AG04450 (cell line): Measurements from ENCODE around the gene RAPGEF2. TPM values are rescaled to one million over a fixed set of nuclear protein-coding genes. Genes with fewer than 3 reads are reported as not detected.

ENCODE experiments used
- CTCF ChIA-PET: fragments of 300-600, 350-600 bp; formaldehyde crosslinking; extraction: SDS; loops from one replicate; lab custom pipeline; 2022; ENCODE audit warnings: antibody characterized with exemption, inconsistent platforms; lab: Charles Lee
- POLR2A ChIA-PET: fragments of 350-600 bp; formaldehyde crosslinking; extraction: SDS; loops from one replicate; lab custom pipeline; 2021; ENCODE audit warnings: antibody characterized with exemption, inconsistent platforms; lab: Yijun Ruan, JAX
- DNase-seq: peaks from one replicate; pipeline ENCODE4 v3.0.0-alpha.2; 2011; ENCODE audit warnings: low read depth, low spot score
- H3K27ac ChIP-seq: one replicate; pipeline ENCODE4 v1.5.1; 2012; ENCODE audit warnings: low read depth, low read length, control low read depth
- H3K27me3 ChIP-seq: one replicate; pipeline ENCODE4 v1.6.0; 2012; ENCODE audit warnings: low read length; ENCODE audit not compliant: control insufficient read depth, insufficient read depth
- H3K4me3 ChIP-seq: 2 replicates; pipeline ENCODE4 v1.5.1; 2011; ENCODE audit warnings: mild to moderate bottlenecking, low read depth, low read length, control low read depth
- H3K9me3 ChIP-seq: 2 replicates; pipeline ENCODE4 v1.5.1; 2012; ENCODE audit warnings: low read length; ENCODE audit not compliant: control insufficient read depth, insufficient read depth
- CTCF ChIP-seq: IDR thresholded peaks from 2 replicates; pipeline ENCODE4 v1.5.1; 2011; ENCODE audit warnings: low read depth, low read length, control low read depth, inconsistent platforms
- polyA plus RNA-seq: library from polyadenylated mRNA; depleted of rRNA; stranded (reverse); fragments of >200 nt; gene quantifications from 2 replicates; pipeline ENCODE4 v1.2.3, GENCODE V29; 2011

RAPGEF2 gene
- polyA plus RNA-seq, 1 experiment = 51.5 TPM

DNA sequence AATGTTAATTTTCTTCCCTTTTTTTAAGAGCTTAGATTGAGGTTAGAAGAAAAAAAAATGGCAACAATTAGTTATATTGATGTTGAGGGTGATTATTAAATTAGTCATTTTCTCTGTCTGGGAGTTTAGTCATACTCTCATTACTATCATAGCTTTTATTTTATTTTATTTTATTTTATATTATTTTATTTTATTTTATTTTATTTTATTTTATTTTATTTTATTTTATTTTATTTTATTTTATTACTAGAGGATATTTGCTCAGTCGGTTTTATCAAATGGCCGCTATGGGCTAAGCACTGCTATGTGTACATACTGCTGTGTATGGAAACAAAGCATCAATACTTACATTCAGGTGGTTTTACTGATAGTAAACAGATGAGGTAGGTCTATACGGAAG is 239.5 kb downstream of the RAPGEF2 start:
- Histone ChIP-seq H3K27ac (no peak overlapping the region), H3K9me3 (no peaks in the 10 kb centered on the region; the same call in 1 of the 2 replicates), H3K27me3 (no peaks in the 10 kb centered on the region), H3K4me3 (no peak overlapping the region)
- no peak for DNase-seq
- CTCF ChIA-PET = interaction anchor here (0.6 kb wide), 1 partner anchor 619 kb away, joined by 3 read pairs; no protein-coding TSS in a partner anchor
- TF ChIP-seq CTCF = no peak
- POLR2A ChIA-PET = no interaction called here

- no peak overlapping the region for H3K4me3 ChIP-seq
- no peaks in the 10 kb centered on the region; the same call in 1 of the 2 replicates for H3K9me3 ChIP-seq
- ChIA-PET CTCF (interaction anchor here (0.8 kb wide), 1 partner anchor 41 kb away, joined by 3 read pairs; no protein-coding TSS in a partner anchor), POLR2A (no interaction called here)
- H3K27me3 ChIP-seq = no peaks in the 10 kb centered on the region
- DNase-seq = no peak
- TF ChIP-seq CTCF = no peak
- H3K27ac ChIP-seq = no peak overlapping the region
These were observed 240.2 kb downstream of the RAPGEF2 start for GRCh38 chr4:159343116-159343515.

GRCh38 chr4:159344877-159345276 is 242.0 kb downstream of the RAPGEF2 start:
- Histone ChIP-seq H3K9me3 (no peaks in the 10 kb centered on the region; the same call in 1 of the 2 replicates), H3K27ac (no peak overlapping the region), H3K27me3 (no peaks in the 10 kb centered on the region), H3K4me3 (no peak overlapping the region)
- DNase-seq = no peak
- no peak for TF ChIP-seq CTCF
- ChIA-PET POLR2A (no interaction called here), CTCF (no interaction called here)

DNA sequence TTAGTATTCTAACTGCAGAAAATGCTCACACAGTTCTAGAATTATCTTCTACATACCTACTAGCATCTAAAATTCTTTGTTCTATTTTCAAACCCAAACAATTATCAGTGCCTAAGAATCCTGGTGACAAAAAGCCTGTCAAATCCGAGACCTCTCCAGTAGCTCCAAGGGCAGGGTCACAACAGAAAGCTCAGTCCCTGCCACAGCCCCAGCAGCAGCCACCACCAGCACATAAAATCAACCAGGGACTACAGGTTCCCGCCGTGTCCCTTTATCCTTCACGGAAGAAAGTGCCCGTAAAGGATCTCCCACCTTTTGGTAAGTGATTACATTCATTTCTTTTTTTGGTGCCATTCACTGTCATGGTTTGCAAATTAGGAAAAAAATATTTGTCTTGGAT is 243.8 kb downstream of the RAPGEF2 start:
- H3K9me3 ChIP-seq = no peaks in the 10 kb centered on the region; the same call in 1 of the 2 replicates
- no peak overlapping the region for H3K4me3 ChIP-seq
- CTCF ChIA-PET = no interaction called here
- DNase-seq = no peak
- no peak overlapping the region for H3K27ac ChIP-seq
- H3K27me3 ChIP-seq = no peaks in the 10 kb centered on the region
- POLR2A ChIA-PET = no interaction called here
- TF ChIP-seq CTCF = no peak

- DNase-seq = no peak
- H3K27me3 ChIP-seq = no peaks in the 10 kb centered on the region
- no peaks in the 10 kb centered on the region; the same call in 1 of the 2 replicates for H3K9me3 ChIP-seq
- no peak for TF ChIP-seq CTCF
- H3K27ac ChIP-seq = no peak overlapping the region
- POLR2A ChIA-PET = no interaction called here
- CTCF ChIA-PET = no interaction called here
- H3K4me3 ChIP-seq = no peak overlapping the region
These were observed 244.9 kb downstream of the RAPGEF2 start for GRCh38 chr4:159347813-159348212.
